Hypothalamus (tissue), 51 donors: ENCODE results near the gene TFEB.

ENCODE experiments used
- DNase-seq, 51 donors: peaks; one replicate each; lab custom pipeline; 2025; lab: John Stamatoyannopoulos, UW

Gene TFEB

GRCh38 chr6:41726876-41727275 is 8.5 kb downstream of the TFEB start:
- DNase-seq = no peak

- DNase-seq = no peak
Measured at GRCh38 chr6:41724586-41725501, 10.6 kb downstream of the TFEB start.

GRCh38 chr6:41724228-41724580 is 11.2 kb downstream of the TFEB start:
- no peak for DNase-seq

GRCh38 chr6:41723530-41724227 is 11.7 kb downstream of the TFEB start:
- DNase-seq = peak in 24 of 51 donors; percentile 24 to 68 (median 44)

GRCh38 chr6:41722969-41723529 is 12.4 kb downstream of the TFEB start:
- no peak for DNase-seq

GRCh38 chr6:41721414-41721813 is 14.0 kb downstream of the TFEB start:
- DNase-seq = no peak

GRCh38 chr6:41720783-41721182 is 14.6 kb downstream of the TFEB start:
- DNase-seq = no peak

- DNase-seq = no peak
Measured at GRCh38 chr6:41720262-41720620, 15.2 kb downstream of the TFEB start.

- no peak for DNase-seq
Measured at GRCh38 chr6:41719436-41720261, 15.8 kb downstream of the TFEB start.

- no peak for DNase-seq
Measured at GRCh38 chr6:41718828-41719227, 16.6 kb downstream of the TFEB start.

- DNase-seq = no peak
Measured at GRCh38 chr6:41717392-41717736, 18.0 kb downstream of the TFEB start.

- DNase-seq = no peak
Measured at GRCh38 chr6:41716516-41717391, 18.7 kb downstream of the TFEB start.

- no peak for DNase-seq
Measured at GRCh38 chr6:41715795-41716515, 19.5 kb downstream of the TFEB start.

- DNase-seq = no peak
Measured at GRCh38 chr6:41714556-41715273, 20.7 kb downstream of the TFEB start.

- peak in 3 of 51 donors; percentile 30 to 57 (median 30) for DNase-seq
Measured at GRCh38 chr6:41713650-41714291, 21.6 kb downstream of the TFEB start.

- DNase-seq = peak in 42 of 51 donors; percentile 37 to 90 (median 68)
Measured at GRCh38 chr6:41713159-41713649, 22.2 kb downstream of the TFEB start.

- peak; percentile 34 to 98 (median 89) for DNase-seq
Measured at GRCh38 chr6:41712651-41713103, 22.7 kb downstream of the TFEB start.
